IPS DF 19.7 (cell line): Measurements from ENCODE around the gene FBXO45.
A peak's percentile ranks its signal among the peaks of the same experiment; 100 is the strongest.
"Not testable (repeated sequence)": the region's sequence is repeated elsewhere in the genome, so short reads cannot be mapped to it uniquely, and the experiment has no call there.

Source experiments
- DNase-seq: peaks from one replicate; pipeline ENCODE4 v3.0.0-alpha.2; 2013; ENCODE audit warnings: low read depth, low spot score

The FBXO45 gene, protein sequence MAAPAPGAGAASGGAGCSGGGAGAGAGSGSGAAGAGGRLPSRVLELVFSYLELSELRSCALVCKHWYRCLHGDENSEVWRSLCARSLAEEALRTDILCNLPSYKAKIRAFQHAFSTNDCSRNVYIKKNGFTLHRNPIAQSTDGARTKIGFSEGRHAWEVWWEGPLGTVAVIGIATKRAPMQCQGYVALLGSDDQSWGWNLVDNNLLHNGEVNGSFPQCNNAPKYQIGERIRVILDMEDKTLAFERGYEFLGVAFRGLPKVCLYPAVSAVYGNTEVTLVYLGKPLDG

DNA sequence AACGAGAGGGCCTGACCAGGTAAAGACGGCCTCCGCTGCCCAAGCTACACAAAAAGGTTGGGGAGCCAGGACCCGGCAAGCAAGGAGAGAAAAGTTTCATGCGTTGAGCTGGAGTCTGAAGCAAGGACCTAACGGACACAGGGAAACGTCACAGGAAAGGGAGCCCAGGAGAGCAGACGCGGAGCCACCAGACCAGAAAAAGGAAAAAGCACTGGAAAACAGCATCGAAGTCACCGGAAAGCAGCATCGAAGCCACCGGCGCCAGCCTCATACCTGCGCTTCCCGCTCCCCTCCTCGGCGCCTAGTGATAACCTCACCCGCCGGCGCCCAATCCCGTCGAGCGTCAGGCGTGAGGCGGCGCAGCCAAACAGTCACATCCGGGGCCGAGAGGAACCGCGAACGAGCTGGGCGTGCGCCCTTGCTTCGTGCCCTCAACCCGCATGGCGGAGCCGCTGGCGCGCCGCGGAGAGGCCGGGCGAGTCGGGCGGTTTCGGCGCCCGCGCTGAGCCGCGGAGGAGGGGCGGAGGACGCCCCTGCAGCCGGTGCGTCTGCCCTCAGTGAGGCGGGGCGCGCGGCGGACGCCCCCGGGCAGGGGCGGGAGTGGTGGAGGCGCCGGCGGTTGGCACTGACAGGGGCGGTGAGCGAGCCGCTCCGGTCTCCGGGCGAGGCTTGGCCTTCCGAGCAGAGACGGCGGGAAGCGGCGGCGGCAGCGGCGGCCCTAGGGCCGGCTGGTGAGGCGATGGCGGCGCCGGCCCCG, at the start of gene FBXO45, which contains the start of gene WDR53:
Gene FBXO45 (plus strand): TSS at position 415 of the 757 bp plus-strand sequence. CDS start 325 bp downstream, at position 740.
Gene WDR53 (minus strand): TSS at position 309 of the 757 bp plus-strand sequence. CDS start 7,079 bp downstream, outside the sequence.
- peak; percentile 73 for DNase-seq

DNA sequence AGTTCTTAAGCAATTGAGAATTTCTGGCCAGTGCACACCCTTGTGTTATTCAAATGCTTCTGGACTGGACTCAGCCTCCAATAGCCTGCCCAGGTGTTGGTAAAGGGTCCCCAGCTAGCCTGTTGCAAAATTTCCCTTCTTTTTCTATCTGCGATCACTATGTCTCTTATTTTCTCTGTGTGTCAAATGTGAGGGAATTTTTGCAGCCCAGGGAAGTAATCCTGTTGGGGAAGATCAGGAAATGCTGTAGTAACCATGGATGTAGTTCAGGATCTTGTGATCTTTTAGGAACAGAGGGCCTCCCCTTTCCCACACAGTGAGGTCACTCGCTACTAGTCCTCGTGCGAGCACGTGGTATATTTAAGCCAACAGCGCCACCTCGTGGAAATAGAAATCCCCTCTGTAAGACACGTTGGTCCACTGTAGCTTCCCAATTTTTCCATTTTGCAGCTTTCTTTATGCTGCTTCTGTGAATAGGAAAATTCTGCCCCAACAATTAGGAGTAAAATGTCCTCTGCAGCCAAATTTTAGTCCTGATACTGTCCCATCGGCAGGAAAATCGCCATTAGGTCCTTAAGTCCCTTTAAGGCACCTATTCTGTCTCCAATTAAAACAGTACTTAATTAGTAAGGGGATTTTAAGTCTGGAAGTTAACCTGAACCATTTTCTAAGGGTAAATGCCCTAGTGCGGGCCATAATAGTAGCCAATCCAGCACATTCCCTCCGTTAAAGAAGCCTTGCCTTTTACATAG, 49.3 kb upstream of the FBXO45 start:
- DNase-seq = no peak

DNA sequence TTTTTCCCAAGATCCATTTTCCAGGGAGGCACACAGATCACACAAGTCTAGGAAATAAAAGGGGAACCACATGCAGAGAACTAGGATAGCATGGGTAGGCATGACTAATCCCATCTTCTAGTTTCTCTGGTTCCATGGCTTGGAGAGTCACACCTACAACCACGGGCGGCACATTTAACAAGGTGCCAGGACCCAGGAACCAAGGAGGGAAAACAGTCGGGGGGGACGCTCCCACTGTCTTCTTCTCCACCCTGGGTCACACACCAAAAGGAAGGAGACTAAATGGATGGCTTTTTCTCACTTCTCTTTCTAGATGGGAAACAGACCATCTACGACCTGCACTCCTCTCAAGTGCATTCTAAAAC, 48.8 kb upstream of the FBXO45 start:
- no peak for DNase-seq

DNA sequence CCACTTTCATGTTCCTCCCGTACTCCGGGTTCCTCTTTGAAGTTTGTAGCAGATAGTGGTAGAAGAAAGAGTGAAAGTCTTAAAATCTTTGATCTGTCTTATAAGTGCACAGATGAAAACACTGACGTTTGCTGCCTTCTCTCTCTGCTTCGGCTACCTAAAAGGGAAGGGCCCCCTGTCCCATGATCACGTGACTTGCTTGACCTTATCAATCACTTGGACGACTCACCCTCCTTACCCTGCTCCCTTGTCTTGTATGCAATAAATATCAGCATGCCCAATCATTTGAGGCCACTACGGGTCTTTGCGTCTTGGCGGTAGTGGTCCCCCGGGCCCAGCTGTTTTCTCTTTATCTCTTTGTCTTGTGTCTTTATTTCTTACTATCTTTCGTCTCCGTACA, 47.2 kb upstream of the FBXO45 start:
- DNase-seq = not testable (repeated sequence)

DNA sequence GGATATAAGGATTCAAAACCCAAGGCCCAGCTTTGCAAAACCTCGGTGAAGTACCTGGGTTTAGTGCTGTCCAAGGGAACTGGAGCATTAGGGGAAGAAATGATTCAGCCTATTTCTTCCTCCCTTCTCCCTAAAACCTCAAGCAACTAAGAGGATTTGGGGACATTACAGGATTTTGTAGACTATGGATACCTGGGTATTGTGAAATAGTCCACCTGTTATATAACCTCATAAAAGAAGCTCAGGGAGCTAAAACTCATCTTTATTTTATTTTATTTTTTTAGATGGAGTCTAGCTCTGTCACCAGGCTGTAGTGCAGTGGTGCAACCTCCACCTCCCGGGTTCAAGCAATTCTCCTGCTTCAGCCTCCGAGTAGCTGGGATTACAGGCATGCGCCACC, 44.6 kb upstream of the FBXO45 start:
- DNase-seq = no peak

DNA sequence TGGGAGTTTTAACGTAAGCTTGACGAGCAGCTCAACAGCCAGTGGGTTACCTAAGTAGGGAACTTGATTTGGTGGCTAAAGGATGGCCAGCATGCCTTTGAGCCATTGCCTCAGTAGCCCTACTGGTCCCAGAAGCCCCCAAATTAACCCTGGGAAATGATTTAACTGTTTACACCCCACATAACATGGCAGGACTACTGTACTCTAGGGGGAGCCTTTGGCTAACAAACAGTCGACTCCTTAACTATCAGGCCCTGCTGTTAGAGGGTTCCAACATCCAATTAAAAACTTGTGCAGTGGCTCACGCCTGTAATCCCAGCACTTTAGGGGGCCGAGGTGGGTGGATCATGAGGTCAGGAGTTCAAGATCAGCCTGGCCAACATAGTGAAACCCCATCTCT, 43.9 kb upstream of the FBXO45 start:
- DNase-seq = no peak

DNA sequence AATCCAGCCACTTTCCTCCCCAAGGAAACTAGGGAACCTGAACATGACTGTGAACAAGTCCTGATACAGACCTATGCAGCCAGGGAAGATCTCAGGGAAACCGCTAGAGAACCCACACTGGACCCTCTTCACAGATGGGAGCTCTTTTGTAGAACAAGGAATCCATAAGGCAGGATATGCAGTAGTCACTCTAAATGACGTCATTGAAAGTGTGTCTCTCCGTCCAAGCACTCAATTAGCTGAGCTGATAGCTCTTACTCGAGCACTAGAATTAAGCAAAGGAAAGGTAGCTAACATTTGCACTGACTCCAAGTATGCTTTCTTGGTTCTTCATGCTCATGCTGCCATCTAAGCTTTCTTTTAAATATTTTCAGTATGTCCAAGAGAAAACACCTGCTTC, 43.3 kb upstream of the FBXO45 start:
- no peak for DNase-seq

DNA sequence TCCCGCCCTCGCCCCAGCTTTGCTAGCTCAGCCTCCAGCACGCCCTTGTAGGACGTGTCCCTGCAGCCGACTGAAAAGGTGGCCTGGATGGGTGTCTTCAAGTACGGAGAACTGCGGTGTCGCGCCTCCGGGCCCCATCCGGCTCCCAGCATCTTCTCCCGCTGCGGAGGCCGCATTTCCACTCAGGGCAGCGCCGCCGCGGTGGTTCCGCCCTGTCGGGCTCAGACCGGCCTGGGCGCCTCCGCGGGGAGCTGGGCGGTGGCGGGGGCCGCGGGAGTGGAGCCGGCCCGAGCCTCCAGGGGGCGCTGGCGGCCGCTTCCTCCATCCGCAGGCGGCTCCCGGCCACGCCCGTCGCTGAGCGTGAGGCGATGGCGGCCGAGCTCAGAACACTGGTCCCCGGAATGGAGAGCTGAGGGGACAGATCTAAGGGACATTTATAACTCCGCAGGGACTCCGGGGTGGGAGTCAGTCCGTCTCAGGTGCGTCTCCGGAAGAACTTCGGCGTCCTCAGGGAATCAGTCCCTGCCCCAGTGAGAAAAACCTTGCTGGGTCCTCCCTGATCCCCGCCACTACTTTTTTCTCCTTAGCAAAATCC, 39.7 kb upstream of the FBXO45 start:
- no peak for DNase-seq

DNA sequence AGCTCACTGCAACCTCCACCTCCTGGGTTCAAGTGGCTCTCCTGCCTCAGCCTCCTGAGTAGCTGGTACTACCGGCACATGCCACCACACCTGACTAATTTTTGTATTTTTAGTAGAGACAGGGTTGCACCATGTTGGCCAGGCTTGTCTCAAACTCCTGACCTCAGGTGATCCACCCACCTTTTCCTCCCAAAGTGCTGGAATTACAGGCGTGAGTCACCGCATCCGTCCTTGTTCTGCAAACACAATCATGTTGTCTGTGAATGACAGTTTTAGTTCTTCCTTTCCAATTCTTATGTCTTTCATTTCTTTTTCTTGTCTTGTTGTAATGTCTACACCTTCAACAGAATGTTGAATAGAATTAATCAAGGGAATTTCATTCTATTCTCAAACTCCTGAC, 37.0 kb upstream of the FBXO45 start:
- no peak for DNase-seq

DNA sequence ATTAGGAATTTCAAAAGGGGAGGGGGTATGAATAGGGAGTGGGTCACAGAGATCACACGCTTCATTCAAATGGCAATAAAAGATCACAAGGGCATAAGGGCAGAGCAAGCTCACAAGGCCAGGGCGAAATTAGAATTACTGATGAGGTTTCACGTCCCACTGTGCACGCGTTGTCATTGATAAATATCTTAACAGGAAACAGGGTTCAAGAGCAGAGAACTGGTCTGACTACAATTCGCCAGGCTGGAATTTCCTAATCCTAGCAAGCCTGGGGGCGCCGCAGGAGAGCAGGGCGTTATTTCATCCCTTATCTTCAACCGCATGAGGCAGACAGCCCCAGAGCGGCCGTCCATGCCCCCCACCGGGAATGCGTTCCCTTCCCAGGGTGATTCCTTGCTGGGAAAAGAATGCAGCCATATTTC, 35.2 kb upstream of the FBXO45 start:
- no peak for DNase-seq

DNA sequence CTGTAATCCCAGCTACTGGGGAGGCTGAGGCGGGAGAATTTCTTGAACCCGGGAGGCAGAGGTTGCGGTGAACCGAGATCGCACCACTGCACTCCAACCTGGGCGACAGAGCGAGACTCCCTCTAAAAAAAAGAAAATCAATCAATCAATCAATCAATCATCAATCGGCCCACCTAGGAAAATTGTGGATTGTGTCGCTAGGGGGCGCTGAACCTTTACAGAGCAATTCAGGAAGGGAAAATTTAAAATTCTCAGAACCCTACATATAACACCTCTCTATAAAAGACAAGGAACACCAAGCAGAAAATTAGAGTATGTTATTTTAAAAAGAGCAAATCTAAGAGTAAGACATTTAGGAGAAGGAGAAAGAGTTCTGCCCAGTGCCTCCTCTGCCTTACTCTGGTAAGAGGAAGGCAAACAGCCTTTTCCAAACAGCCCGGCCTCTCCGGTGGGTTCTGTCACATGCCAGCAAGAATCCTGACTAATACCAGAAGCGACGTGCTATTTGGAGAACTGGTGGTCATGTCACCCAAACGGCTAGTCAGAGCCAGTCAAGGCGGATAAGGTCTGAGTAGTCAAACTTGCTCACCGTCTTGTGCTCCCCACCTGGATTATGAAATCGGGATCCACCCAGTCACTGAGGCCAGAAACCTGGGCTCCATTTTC, 31.0 kb upstream of the FBXO45 start:
- no peak for DNase-seq

DNA sequence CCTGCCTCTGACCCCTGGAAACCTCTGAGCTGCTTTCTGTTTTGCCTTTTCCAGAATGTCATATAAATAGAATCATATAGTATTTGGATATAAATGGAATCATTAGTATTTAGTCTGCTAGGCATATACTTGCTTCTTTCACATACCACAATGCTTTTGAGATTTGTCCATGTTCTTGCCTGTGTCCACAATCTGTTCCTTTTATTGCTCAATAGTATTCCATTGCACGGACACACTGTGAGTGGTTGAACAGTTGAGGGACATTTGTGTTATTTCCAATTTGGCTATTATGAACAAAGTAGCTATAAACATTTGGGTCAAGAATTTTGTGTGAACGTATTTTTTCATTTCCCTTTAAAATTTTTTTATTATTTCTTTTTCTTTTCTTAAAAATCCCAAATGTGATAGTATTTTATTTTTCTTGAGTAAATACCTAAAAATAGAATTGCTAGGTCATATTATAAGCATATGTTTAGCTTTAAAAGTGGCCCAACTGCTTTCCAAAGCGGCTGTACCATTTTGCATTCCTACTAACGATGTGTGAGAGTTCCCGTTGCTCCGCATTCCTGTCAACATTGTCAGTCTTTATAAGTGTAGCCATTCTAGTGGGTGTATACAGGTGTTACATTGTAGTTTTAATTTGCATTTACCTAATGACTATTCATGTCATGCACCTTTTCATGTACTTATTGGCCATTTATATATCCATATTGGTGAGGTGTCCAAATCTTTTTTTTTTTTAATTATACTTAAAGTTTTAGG, 26.6 kb upstream of the FBXO45 start:
- no peak for DNase-seq

DNA sequence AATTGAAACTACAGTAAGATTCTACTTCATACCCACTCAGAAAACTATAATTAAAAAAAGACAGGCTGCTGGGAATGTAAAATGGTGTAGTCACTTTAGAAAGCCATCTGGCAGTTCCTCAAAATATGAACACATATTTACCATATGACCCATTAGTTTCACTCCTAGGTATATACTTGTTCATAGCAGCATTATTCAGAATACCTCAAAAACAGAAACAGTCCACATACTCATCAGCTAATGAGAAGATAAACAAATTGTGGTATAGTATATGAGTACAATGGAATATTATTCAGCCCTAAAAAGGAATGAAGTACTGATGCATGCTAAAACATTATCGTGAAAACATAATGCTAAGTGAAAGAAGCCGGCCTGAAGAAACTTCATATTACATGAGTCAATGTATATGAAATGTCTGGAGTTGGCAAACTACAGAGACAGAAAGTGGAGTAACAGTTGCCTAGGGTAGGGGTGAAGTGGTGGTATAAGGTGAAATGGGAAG, 23.9 kb upstream of the FBXO45 start:
- no peak for DNase-seq

DNA sequence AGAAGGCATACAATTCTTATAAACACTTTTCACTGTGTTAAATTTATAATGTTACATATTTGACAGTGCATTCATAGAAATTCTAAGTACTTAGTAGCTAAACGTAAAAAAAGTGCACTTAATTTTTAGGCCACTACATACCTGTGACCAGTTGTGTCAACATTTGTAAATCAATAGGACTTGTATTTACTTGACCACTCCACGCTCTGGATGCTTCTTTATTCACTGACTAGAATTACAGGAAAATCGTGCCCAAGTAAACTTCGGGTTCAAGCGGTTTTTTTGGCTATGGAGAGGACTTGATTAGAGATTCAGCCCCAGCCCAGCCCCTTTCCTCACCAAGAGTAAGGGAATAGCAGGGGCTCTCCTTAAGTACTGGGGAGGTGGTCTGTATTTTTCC, 21.9 kb upstream of the FBXO45 start:
- DNase-seq = no peak

DNA sequence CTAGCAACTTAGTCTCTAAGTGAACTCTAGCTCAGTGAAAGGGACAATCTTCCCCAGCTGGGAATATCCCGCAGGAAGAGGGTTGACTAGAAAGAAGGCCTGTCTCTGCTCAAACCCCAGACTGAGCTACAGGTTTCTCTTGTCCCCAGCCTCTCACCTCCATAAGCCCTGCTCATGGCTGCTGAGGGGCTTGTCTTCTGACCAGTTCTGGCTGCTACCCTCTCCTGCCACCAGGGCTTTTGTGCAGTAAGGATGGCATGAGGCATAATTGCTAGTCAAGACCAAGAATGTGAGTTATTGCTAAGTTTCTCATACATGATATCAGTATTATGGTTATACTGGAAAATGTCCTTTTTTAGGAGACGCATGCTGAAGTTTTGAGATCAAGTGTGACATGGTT, 21.4 kb upstream of the FBXO45 start:
- DNase-seq = no peak

DNA sequence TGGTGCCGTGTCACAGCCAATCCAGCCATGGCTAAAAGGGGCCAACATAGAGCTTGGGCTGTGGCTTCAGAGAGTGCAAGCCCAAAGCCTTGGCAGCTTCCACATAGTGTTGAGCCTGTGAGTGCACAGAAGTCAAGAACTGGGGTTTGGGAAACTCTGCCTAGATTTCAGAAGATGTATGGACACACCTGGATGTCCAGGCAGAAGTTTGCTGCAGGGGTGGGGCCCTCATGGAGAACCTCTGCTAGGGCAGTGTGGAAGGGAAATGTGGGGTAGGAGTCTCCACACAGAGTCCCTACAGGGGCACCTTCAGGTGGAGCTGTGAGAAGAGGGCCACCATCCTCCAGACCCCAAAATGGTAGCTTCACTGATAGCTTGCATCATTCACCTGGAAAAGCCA, 19.1 kb upstream of the FBXO45 start:
- not testable (repeated sequence) for DNase-seq

DNA sequence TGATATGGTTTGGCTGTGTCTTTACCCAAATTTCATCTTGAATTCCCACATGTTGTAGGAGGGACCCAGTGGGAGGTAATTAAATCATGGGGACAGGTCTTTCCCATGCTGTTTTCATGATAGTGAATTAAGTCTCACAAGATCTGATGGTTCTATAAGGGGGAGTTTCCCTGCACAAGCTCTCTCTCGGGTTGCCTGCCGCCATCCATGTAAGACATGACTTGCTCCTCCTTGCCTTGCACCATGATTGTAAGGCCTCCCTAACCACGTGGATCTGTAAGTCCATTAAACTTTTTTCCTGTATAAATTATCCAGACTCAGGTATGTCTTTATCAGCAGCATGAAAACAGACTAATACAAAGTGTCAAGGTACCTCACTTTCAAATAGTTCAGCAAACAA, 18.3 kb upstream of the FBXO45 start:
- DNase-seq = not testable (repeated sequence)

DNA sequence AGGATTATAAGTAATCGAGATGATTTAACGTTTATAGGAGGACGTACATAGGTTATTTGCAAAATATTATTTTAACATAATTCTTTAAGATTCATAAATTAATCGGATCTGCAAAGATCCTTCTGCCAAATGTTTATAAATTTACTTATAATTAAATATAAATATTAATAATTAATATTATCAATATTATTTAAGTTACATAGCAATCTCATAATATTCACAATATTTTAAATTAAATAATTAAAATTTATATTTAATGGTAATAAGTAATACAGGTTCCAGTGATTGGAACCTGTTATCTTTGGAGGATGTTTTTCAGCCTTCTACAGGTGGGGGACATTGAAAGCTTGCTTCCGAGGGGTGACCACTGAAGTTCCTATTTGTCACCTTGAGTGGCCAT, 16.2 kb upstream of the FBXO45 start:
- no peak for DNase-seq

DNA sequence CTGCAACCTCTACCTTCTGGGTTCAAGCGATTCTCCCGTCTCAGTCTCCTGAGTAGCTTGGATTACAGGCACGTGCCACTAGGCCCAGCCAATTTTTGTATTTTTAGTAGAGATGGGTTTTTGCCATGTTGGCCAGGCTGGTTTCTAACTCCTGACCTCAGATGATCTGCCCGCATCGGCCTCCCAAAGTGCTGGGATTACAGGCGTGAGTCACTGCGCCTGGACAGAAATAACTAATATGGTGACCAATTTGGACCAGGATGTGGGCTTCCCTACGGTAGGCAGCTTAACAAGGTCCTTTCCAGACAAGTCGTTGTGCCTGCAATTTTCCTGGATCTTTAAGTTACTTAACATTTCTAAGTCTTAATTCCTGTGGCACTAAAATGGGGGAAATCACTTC, 14.9 kb upstream of the FBXO45 start:
- no peak for DNase-seq

DNA sequence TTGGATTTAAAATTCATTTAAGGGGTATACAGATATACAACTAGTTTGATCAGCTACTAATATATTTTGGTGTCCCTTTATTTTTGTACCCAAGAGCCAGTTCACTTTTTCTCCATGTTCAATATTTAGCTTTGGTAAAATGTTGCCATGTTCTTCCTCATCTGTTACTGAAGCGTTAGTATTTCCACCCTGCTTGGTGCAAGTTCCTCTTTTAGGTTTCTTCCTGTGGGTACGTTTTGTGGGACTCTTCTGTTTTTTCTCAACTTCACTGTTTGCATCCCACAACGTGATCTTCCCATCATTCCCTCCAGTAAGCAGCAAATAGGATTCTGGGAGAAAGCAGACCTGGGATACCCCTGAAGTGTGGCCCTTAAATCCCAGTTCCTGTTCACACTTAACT, 14.3 kb upstream of the FBXO45 start:
- DNase-seq = no peak

DNA sequence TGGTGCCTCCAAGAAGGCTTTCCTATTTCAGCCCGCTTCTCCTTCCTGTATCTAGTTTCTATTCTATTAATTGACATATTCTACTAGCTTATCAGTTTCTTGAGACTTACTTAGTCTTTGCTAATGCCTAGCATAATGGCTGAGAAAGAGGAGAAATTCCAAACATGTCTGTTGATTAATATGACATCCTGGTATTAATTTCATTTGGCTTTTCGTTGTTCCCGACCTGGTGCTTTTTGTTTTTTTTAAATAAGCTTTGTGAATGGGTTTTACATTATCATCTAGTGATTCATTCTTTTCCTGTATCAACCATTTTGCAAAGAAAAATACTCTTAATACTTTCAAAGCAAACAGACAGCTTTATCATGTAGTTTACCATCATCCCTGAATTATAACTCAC, 13.2 kb upstream of the FBXO45 start:
- DNase-seq = no peak
